Measurements from ENCODE around the gene PCID2. TPM values are rescaled to one million over a fixed set of nuclear protein-coding genes. Genes with fewer than 3 reads are reported as not detected.

PCID2 gene
- total and polyA plus RNA-seq, 2 of the 13 experiments (the other 11 are each of a cell fraction or from before 2014, with no cell fraction given): 65.0 to 111 TPM

GRCh38 chr13:113216254-113217048, 8.0 kb upstream of the PCID2 start (continued):
- TF ChIP-seq ARID5B (CRISPR knock-in tag; IDR thresholded peaks at IDR 0.05): 0 out of 2 replicates have a peak, but pooled peaks have one; percentile 18
- no peak for TF ChIP-seq SRSF4 (IDR thresholded peaks at IDR 0.05; ENCODE audit: low read depth, low read length, poor library complexity, severe bottlenecking)
- TF ChIP-seq KLF6 (CRISPR knock-in tag; IDR thresholded peaks at IDR 0.05): no peak
- TF ChIP-seq ZBTB14 (CRISPR knock-in tag; IDR thresholded peaks at IDR 0.05): no peak
- no peak for TF ChIP-seq MYPOP (CRISPR knock-in tag; IDR thresholded peaks at IDR 0.05)
- TF ChIP-seq SIX4 (CRISPR knock-in tag; IDR thresholded peaks at IDR 0.05): 0 out of 2 replicates have a peak, but pooled peaks have one; percentile 27
- peak; percentile 21; the same call in 1 of the 2 replicates for TF ChIP-seq MAX (IDR thresholded peaks at IDR 0.05)
- no peak for TF ChIP-seq AHDC1 (CRISPR knock-in tag; IDR thresholded peaks at IDR 0.05; ENCODE audit: borderline replicate concordance)
- peak; percentile 71 to 73 for TF ChIP-seq MAFK (conservative IDR thresholded peaks at IDR 0.05 in 1 of 2, IDR thresholded peaks at IDR 0.05 in 1 of 2; ENCODE audit: low read length in 2 of 2)
- TF ChIP-seq BRF2 (CRISPR knock-in tag; IDR thresholded peaks at IDR 0.05): no peak
- TF ChIP-seq MNT (IDR thresholded peaks at IDR 0.05): peak; percentile 68; the same call in 1 of the 2 replicates
- no peak for TF ChIP-seq CBX5 (CRISPR knock-in tag; IDR thresholded peaks at IDR 0.05; ENCODE audit: borderline replicate concordance)

Data from HepG2 (cell line).